GM12801 (cell line): Measurements from ENCODE around the gene TANGO6.

ENCODE experiments used
- TF ChIP-seq, protein P1 (sequence below): IDR thresholded peaks from one replicate; pipeline ENCODE4 v1.5.1; 2011; ENCODE audit warnings: control low read depth; ENCODE audit not compliant: insufficient read length; ENCODE audit errors: extremely low read depth

TANGO6 gene

GRCh38 chr16:69040144-69040909 is 197.0 kb downstream of the TANGO6 start:
- TF ChIP-seq, protein P1, sequence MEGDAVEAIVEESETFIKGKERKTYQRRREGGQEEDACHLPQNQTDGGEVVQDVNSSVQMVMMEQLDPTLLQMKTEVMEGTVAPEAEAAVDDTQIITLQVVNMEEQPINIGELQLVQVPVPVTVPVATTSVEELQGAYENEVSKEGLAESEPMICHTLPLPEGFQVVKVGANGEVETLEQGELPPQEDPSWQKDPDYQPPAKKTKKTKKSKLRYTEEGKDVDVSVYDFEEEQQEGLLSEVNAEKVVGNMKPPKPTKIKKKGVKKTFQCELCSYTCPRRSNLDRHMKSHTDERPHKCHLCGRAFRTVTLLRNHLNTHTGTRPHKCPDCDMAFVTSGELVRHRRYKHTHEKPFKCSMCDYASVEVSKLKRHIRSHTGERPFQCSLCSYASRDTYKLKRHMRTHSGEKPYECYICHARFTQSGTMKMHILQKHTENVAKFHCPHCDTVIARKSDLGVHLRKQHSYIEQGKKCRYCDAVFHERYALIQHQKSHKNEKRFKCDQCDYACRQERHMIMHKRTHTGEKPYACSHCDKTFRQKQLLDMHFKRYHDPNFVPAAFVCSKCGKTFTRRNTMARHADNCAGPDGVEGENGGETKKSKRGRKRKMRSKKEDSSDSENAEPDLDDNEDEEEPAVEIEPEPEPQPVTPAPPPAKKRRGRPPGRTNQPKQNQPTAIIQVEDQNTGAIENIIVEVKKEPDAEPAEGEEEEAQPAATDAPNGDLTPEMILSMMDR: no peak

DNA sequence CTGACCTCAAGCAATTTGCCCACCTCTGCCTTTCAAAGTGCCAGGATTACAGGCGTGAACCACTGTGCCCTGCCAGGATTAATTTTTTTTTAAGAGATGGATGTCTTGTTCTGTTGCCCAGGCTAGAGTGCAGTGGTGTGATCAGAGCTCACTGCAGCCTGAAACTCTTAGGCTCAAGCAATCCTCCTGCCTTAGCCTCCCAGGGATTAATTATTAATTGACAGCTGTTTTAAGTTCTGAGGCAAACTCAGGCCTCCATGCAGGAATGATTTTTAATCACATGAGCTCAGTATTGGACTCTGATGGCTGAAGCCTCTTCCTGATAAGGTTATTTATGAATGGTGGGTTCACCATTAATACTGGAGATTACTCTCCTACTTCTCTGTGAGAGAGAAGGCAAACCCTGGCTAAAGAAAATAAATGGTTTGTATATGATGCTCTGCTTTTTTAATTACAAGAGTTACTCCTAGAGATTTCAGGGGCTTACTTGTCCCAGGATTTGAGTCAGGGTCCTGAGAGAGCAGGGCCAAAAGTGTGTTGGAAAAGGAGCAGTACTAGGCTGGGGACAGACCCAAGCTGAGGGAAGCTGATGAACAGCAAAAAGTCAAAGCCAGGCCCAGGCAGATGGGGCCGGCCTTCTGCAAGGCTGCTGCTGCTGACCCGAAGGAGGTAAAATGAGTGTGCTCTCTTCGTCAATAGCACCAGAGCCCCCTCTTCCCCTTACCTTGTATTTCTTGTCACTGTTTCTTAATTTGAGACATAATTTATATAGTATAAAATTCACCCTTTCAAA is 205.2 kb downstream of the TANGO6 start:
- TF ChIP-seq, protein P1: no peak

- TF ChIP-seq, protein P1: no peak
These were observed 205.8 kb downstream of the TANGO6 start for GRCh38 chr16:69049146-69049545.

GRCh38 chr16:69049603-69050375 is 206.5 kb downstream of the TANGO6 start:
- TF ChIP-seq, protein P1: no peak

GRCh38 chr16:69055008-69055407 is 211.7 kb downstream of the TANGO6 start:
- TF ChIP-seq, protein P1: no peak

DNA sequence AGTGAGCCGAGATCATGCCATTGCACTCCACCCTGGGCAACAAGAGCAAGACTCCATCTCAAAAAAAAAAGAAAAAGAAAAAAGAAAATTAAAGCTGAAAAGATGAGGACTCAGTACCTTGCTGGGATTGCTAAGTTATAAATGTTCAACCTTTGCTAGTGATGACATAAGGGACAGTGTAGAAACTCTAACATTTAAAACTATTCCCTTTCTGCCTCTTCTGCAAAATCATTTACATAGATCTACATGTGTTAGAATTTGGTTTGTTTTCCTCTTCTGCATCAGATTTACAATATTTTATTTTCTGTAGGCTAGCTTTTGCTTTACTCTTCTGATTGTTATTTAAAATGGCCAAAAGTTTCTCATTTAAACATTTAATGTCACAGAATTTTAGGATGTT is 212.6 kb downstream of the TANGO6 start:
- TF ChIP-seq, protein P1: no peak

GRCh38 chr16:69056421-69056820 is 213.1 kb downstream of the TANGO6 start:
- TF ChIP-seq, protein P1: no peak
